Muscle of back (tissue), 11 donors: ENCODE results near the gene NQO2. TPM values are rescaled to one million over a fixed set of nuclear protein-coding genes. Genes with fewer than 3 reads are reported as not detected.
A peak's percentile ranks its signal among the peaks of the same experiment; 100 is the strongest.
"Not testable (repeated sequence)": the region's sequence is repeated elsewhere in the genome, so short reads cannot be mapped to it uniquely, and the experiment has no call there.

ENCODE experiments used
- DNase-seq, 3 donors: peaks; one replicate each; pipeline versions ENCODE4 v3.0.0 to v3.0.0-alpha.2; 2013
- polyA plus RNA-seq, 10 donors: library from polyadenylated mRNA; unstranded; fragments of 120-200 nt; gene quantifications; one replicate each; pipeline ENCODE4 v1.2.1, GENCODE V29; 2013; ENCODE audit not compliant: insufficient read length in 10 of 10

NQO2 gene
- polyA plus RNA-seq, 10 donors, result 14.2 to 24.2 (median 16.4) TPM

GRCh38 chr6:3036861-3037637, 37.4 kb downstream of the NQO2 start:
- DNase-seq, result no peak

GRCh38 chr6:3037638-3038365, 38.1 kb downstream of the NQO2 start:
- no peak for DNase-seq

- DNase-seq, result no peak
Measured at GRCh38 chr6:3039384-3039783, 39.7 kb downstream of the NQO2 start.

GRCh38 chr6:3041147-3041546, 41.5 kb downstream of the NQO2 start:
- no peak for DNase-seq

- DNase-seq, result no peak
Measured at GRCh38 chr6:3041606-3042005, 41.9 kb downstream of the NQO2 start.

GRCh38 chr6:3045369-3045768, 45.7 kb downstream of the NQO2 start:
- DNase-seq, result no peak

- DNase-seq, result no peak
Measured at GRCh38 chr6:3045777-3046176, 46.1 kb downstream of the NQO2 start.

GRCh38 chr6:3046295-3046694, 46.6 kb downstream of the NQO2 start:
- no peak for DNase-seq

GRCh38 chr6:3048009-3048408, 48.3 kb downstream of the NQO2 start:
- not testable (repeated sequence) for DNase-seq

- no peak for DNase-seq
Measured at GRCh38 chr6:3052481-3053230, 53.0 kb downstream of the NQO2 start.

GRCh38 chr6:3053231-3053508, 53.5 kb downstream of the NQO2 start:
- DNase-seq, result no peak

GRCh38 chr6:3054229-3055157, 54.8 kb downstream of the NQO2 start:
- DNase-seq, result peak; percentile 33 to 69 (median 64)

GRCh38 chr6:3055158-3055499, 55.4 kb downstream of the NQO2 start:
- peak in 1 of 3 donors; percentile 28 for DNase-seq

GRCh38 chr6:3057063-3057770, 57.5 kb downstream of the NQO2 start:
- DNase-seq, result no peak

- no peak for DNase-seq
Measured at GRCh38 chr6:3058957-3059356, 59.3 kb downstream of the NQO2 start.

- not testable (repeated sequence) for DNase-seq
Measured at GRCh38 chr6:3060092-3060491, 60.4 kb downstream of the NQO2 start.

- DNase-seq, result peak in 1 of 3 donors; percentile 92
Measured at GRCh38 chr6:3061501-3061941, 61.8 kb downstream of the NQO2 start.

GRCh38 chr6:3063340-3063732, 63.6 kb downstream of the NQO2 start:
- peak in 1 of 3 donors; percentile 38 for DNase-seq

- DNase-seq, result peak; percentile 87 to 96 (median 95)
Measured at GRCh38 chr6:3063733-3064700, 64.3 kb downstream of the NQO2 start.
